Subcutaneous adipose tissue (tissue), 4 donors: ENCODE results near the gene LTN1. TPM values are rescaled to one million over a fixed set of nuclear protein-coding genes. Genes with fewer than 3 reads are reported as not detected.

ENCODE experiments used
- total RNA-seq, 4 donors: library from RNA; depleted of rRNA; stranded (reverse); fragments of >200 nt; gene quantifications; one replicate each; pipeline ENCODE4 v1.1.0, GENCODE V29; 2016
- TF ChIP-seq, protein P1 (sequence below): fragments of 450-650 bp; IDR thresholded peaks from one replicate; pipeline ENCODE4 v1.5.1; 2016; ENCODE audit warnings: low read depth, mild to moderate bottlenecking, control low read depth, antibody characterized with exemption, moderate library complexity

LTN1 gene, protein sequence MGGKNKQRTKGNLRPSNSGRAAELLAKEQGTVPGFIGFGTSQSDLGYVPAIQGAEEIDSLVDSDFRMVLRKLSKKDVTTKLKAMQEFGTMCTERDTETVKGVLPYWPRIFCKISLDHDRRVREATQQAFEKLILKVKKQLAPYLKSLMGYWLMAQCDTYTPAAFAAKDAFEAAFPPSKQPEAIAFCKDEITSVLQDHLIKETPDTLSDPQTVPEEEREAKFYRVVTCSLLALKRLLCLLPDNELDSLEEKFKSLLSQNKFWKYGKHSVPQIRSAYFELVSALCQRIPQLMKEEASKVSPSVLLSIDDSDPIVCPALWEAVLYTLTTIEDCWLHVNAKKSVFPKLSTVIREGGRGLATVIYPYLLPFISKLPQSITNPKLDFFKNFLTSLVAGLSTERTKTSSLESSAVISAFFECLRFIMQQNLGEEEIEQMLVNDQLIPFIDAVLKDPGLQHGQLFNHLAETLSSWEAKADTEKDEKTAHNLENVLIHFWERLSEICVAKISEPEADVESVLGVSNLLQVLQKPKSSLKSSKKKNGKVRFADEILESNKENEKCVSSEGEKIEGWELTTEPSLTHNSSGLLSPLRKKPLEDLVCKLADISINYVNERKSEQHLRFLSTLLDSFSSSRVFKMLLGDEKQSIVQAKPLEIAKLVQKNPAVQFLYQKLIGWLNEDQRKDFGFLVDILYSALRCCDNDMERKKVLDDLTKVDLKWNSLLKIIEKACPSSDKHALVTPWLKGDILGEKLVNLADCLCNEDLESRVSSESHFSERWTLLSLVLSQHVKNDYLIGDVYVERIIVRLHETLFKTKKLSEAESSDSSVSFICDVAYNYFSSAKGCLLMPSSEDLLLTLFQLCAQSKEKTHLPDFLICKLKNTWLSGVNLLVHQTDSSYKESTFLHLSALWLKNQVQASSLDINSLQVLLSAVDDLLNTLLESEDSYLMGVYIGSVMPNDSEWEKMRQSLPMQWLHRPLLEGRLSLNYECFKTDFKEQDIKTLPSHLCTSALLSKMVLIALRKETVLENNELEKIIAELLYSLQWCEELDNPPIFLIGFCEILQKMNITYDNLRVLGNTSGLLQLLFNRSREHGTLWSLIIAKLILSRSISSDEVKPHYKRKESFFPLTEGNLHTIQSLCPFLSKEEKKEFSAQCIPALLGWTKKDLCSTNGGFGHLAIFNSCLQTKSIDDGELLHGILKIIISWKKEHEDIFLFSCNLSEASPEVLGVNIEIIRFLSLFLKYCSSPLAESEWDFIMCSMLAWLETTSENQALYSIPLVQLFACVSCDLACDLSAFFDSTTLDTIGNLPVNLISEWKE (N-terminal part only)
- 10 to 100 TPM; 19.2 to 36.7 (median 28.2) TPM for total RNA-seq

DNA sequence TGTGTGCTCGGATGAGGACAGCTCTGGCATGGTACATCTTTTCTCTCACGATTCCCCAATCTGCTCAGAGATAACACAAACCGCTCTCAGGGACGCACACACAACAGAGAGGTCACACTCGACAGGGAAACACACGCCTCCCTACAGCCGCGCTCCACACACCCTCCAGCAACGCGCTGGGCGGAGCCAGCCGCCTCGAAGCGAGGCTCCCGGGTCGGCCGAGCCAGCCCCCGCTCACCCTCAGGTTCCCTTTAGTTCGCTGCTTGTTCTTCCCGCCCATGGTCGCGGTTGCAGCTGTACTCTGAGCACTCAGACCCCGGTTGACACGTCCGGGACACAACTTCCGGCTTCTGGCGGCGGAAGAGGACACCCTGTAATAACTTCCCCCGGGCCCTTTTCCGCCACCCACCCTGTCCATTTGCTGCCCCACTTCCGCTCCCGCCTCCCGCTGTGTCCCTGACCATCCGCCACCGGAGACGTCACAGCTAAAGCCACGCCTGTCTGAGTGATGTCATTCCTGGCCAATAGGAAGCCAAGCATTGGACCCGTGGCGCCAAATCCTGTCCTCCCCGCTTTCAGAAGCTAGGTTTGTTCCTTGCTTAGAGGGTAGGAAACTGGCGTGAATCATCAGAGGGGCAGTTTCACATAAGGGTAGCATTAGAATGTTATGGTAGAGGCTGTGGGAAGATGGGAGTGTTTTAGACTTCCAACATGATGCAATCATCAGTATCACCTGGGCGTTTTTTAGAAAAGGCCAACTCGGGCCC lies at the start of gene LTN1:
Gene LTN1, minus strand, starts transcription at position 352 of the 767 bp plus-strand sequence. Its CDS starts 72 bp downstream, at position 280.
- TF ChIP-seq, protein P1, sequence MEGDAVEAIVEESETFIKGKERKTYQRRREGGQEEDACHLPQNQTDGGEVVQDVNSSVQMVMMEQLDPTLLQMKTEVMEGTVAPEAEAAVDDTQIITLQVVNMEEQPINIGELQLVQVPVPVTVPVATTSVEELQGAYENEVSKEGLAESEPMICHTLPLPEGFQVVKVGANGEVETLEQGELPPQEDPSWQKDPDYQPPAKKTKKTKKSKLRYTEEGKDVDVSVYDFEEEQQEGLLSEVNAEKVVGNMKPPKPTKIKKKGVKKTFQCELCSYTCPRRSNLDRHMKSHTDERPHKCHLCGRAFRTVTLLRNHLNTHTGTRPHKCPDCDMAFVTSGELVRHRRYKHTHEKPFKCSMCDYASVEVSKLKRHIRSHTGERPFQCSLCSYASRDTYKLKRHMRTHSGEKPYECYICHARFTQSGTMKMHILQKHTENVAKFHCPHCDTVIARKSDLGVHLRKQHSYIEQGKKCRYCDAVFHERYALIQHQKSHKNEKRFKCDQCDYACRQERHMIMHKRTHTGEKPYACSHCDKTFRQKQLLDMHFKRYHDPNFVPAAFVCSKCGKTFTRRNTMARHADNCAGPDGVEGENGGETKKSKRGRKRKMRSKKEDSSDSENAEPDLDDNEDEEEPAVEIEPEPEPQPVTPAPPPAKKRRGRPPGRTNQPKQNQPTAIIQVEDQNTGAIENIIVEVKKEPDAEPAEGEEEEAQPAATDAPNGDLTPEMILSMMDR, result no peak

DNA sequence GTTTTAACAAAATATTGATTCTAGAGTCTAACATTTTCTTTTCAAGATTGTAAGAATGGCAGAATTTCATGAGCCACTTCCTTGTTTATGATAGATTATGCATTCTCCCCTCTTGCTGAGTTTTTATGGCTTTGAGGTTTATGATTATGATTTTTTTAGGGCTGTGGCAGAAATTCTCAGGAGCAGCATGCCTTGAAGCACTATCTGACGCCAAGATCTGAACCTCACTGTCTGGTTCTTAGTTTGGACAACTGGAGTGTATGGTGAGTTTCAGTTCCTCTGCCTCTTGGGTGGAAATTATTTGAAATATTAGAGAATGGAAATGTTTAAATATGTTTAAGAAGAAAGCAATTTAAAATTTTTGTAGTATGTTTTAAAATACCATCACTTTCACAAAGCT lies 42.0 kb upstream of the LTN1 start:
- TF ChIP-seq, protein P1, result no peak

DNA sequence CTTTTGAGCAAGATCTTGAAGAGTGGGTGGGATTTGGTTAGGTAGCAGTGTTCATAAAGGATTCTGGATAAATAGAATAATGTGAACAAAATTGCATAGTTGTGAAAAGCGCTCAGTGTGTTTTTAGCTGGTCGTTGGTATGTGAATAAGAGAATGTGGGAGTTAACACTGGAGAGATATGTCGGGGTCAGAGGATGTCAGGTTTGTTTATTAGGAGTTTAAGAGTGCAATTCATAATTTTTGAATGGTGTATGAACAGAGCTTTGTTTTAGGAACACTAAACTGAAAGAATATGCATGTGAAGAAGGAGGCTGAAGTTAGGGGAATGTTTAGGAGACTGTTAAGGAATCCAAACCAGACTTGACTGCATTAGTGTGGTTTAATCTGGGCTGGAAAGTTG lies 41.2 kb upstream of the LTN1 start:
- TF ChIP-seq, protein P1, result no peak

DNA sequence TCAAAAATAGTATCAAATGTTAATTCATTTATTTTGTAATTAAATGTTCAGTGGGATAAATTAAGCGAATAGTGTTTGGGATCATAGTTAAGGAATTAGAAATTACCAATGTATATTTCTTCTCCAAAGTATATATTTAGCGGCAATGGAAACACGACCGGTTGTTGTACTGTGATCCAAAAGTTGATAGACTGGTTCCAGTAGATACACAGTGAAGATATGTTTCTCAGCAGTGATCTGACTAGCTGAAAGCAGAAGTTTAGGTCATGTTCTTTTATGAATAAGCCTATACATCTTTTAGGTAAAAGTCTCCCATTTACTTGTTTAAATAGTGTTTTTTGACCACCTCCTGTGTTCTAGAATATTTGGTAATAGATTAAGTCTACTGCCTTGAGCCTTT lies 40.6 kb upstream of the LTN1 start:
- TF ChIP-seq, protein P1, result no peak

DNA sequence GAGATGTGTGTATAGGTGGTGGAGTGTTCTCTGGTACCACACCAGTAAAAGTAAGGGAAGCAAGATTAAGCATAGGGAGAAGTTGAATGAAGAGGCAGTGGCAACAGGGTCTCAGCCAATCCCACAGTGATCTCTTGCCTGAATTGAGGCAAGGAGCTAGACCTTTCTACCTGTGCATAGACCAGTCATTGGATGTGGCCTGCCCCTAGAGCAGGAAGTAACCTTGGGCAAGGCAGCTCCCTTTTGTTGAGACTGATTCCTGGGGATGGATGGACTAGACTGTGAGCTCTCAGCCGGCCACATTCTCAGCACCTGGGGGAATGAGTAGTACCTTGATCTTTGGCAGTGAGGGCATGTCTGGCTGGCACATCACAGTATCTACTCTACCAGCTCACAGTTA lies 38.2 kb upstream of the LTN1 start:
- TF ChIP-seq, protein P1, result no peak

DNA sequence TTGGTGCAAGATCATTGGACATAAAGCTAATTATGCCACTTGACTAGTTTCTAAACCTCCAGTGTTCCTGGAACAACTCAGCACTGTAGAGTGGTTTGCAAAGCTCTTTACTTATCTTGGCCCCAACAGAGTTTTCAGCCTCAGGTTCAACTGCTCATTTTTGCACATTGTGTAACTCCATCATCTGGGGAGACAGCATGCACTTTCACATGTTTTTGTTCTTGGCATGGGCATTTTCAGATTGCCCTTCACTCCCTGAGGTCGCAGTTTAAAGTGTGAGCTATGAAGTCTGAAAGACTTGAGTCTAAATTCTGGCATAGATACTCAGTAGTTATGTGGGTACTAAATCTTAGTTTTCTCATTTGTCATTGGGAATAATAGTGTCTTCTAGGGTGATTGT lies 36.8 kb upstream of the LTN1 start:
- TF ChIP-seq, protein P1, result no peak
